Fibroblast of lung (primary cell): ENCODE results near the gene DOLPP1. TPM values are rescaled to one million over a fixed set of nuclear protein-coding genes. Genes with fewer than 3 reads are reported as not detected.

ENCODE experiments used
- DNase-seq, 2 donors: peaks; one replicate each; pipeline versions ENCODE4 v3.0.0 to v3.0.0-alpha.2; 2010; ENCODE audit warnings: low read depth in 2 of 2
- H2AFZ ChIP-seq: 2 replicates; pipeline ENCODE4 v1.5.1; 2012; ENCODE audit warnings: low read length, control low read depth, inconsistent platforms
- H3K27ac ChIP-seq: 2 replicates; pipeline ENCODE4 v1.5.1; 2011; ENCODE audit warnings: low read length, control low read depth; ENCODE audit not compliant: insufficient read depth
- H3K27me3 ChIP-seq: 2 replicates; pipeline ENCODE4 v1.5.1; 2011; ENCODE audit warnings: mild to moderate bottlenecking, low read length; ENCODE audit not compliant: control insufficient read depth, insufficient read depth
- H3K36me3 ChIP-seq: 2 replicates; pipeline ENCODE4 v1.5.1; 2011; ENCODE audit warnings: low read length; ENCODE audit not compliant: control insufficient read depth, insufficient read depth
- H3K4me1 ChIP-seq: 2 replicates; pipeline ENCODE4 v1.5.1; 2011; ENCODE audit warnings: low read length; ENCODE audit not compliant: control insufficient read depth, insufficient read depth; ENCODE audit errors: extremely low read depth
- H3K4me2 ChIP-seq: 2 replicates; pipeline ENCODE4 v1.5.1; 2011; ENCODE audit warnings: low read length, control low read depth; ENCODE audit not compliant: insufficient read depth; ENCODE audit errors: extremely low read depth
- H3K4me3 ChIP-seq, 4 experiments: fragments of 200-600 bp in 1 of 4; sonication (generic) in 1 of 4; replicated peaks in 1 of 4; 2 replicates each; pipeline ENCODE4 v1.5.1; 2011 to 2016; ENCODE audit warnings: low read length in 4 of 4, low read depth in 3 of 4, mild to moderate bottlenecking in 3 of 4, control low read depth in 2 of 4, inconsistent platforms in 1 of 4, mixed read lengths in 1 of 4; ENCODE audit not compliant: insufficient read depth in 1 of 4; ENCODE audit errors: control extremely low read depth in 1 of 4
- H3K79me2 ChIP-seq: 2 replicates; pipeline ENCODE4 v1.5.1; 2012; ENCODE audit warnings: mild to moderate bottlenecking, low read length, inconsistent platforms; ENCODE audit not compliant: control insufficient read depth, insufficient read depth
- H3K9ac ChIP-seq: 2 replicates; pipeline ENCODE4 v1.5.1; 2011; ENCODE audit warnings: mild to moderate bottlenecking, low read length, control low read depth; ENCODE audit not compliant: insufficient read depth
- H3K9me3 ChIP-seq: 2 replicates; pipeline ENCODE4 v1.5.1; 2012; ENCODE audit warnings: low read depth, low read length; ENCODE audit not compliant: control insufficient read depth, insufficient read depth
- H4K20me1 ChIP-seq: 2 replicates; pipeline ENCODE4 v1.5.1; 2011; ENCODE audit warnings: low read length; ENCODE audit not compliant: control insufficient read depth, insufficient read depth; ENCODE audit errors: extremely low read depth
- EZH2 ChIP-seq: IDR thresholded peaks from 2 replicates; pipeline ENCODE4 v1.5.1; 2012; ENCODE audit warnings: low read length, control low read depth, mild to moderate bottlenecking; ENCODE audit errors: missing control alignments
- polyA plus RNA-seq, 2 donors: library from polyadenylated mRNA; depleted of rRNA in 1 of 2; stranded (reverse) in 1 of 2; unstranded in 1 of 2; fragments of >200 nt; gene quantifications; 2 replicates each; pipeline ENCODE4 v1.2.1, GENCODE V29; 2011 to 2012; ENCODE audit warnings: missing spikeins in 1 of 2
- total RNA-seq: library from RNA; depleted of rRNA; stranded (reverse); fragments of >200 nt; gene quantifications from 2 replicates; pipeline ENCODE4 v1.2.1, GENCODE V29; 2014
- TF ChIP-seq, protein P1 (sequence below), 2 donors: IDR thresholded peaks in 1 of 2; conservative IDR thresholded peaks in 1 of 2; 1 replicate in 1 of 2; 2 replicates in 1 of 2; pipeline ENCODE4 v1.5.1; 2011 to 2012; ENCODE audit warnings: low read length in 2 of 2, control low read depth in 1 of 2, inconsistent platforms in 1 of 2, low read depth in 1 of 2, mild to moderate bottlenecking in 1 of 2

The DOLPP1 gene
- total and polyA plus RNA-seq, 2 donors (not counting 1 experiment from before 2014, with no cell fraction given) = 7.4 to 9.7 TPM

DNA sequence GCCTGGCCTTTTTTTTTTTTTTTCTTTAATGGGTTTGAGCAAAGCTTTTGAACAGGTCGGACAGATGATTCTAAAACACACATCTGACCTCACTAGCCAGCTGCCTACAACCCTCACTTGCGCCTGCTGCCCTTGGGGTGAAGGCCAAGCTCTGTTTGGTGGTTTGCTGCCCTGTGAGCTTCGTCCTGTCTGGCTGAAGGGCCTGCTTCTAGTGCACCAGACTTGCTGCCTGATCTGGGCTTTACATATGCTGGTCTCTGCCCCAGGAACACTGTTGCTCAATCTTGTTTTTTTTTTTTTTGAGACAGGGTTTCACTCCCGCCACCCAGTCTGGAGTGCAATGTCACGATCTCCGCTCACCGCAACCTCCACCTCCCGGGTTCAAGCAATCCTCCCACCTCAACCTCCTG lies 16.4 kb upstream of the DOLPP1 start:
- no peak overlapping the region for H2AFZ ChIP-seq
- peaks cover 14% of the 10 kb centered on the region for H3K36me3 ChIP-seq
- peaks cover 2% of the 10 kb centered on the region for H3K4me1 ChIP-seq
- no peak overlapping the region for H3K27ac ChIP-seq
- no peak overlapping the region for H3K4me3 ChIP-seq
- H3K4me2 ChIP-seq = no peak overlapping the region
- no peak overlapping the region for H3K9ac ChIP-seq
- no peaks in the 10 kb centered on the region for H4K20me1 ChIP-seq
- DNase-seq = no peak
- no peaks in the 10 kb centered on the region for H3K79me2 ChIP-seq
- no peak for TF ChIP-seq EZH2
- TF ChIP-seq, protein P1, sequence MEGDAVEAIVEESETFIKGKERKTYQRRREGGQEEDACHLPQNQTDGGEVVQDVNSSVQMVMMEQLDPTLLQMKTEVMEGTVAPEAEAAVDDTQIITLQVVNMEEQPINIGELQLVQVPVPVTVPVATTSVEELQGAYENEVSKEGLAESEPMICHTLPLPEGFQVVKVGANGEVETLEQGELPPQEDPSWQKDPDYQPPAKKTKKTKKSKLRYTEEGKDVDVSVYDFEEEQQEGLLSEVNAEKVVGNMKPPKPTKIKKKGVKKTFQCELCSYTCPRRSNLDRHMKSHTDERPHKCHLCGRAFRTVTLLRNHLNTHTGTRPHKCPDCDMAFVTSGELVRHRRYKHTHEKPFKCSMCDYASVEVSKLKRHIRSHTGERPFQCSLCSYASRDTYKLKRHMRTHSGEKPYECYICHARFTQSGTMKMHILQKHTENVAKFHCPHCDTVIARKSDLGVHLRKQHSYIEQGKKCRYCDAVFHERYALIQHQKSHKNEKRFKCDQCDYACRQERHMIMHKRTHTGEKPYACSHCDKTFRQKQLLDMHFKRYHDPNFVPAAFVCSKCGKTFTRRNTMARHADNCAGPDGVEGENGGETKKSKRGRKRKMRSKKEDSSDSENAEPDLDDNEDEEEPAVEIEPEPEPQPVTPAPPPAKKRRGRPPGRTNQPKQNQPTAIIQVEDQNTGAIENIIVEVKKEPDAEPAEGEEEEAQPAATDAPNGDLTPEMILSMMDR (conservative IDR thresholded peaks at IDR 0.05 in 1 of 2, IDR thresholded peaks at IDR 0.05 in 1 of 2; ENCODE audit: low read depth in 1 of 2, low read length in 2 of 2) = no peak
- no peaks in the 10 kb centered on the region for H3K9me3 ChIP-seq
- no peaks in the 10 kb centered on the region for H3K27me3 ChIP-seq

DNA sequence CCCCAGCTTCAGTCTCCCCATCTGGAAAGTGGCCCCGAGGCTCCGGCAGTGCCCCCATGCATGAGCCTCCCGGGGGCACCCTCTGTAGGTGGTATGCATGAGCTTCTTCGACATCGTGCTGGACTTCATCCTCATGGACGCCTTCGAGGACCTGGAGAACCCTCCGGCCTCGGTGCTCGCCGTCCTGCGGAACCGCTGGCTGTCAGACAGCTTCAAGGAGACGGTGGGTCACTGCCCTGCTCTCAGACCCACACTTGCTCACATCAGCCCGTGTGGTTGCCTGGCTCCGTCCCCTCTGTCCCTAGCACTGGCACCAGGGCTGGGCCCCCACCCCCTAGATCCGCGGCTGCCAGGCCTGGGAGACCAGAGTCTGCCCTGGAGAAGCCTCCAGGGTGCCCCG lies 12.8 kb upstream of the DOLPP1 start:
- no peak overlapping the region for H2AFZ ChIP-seq
- no peaks in the 10 kb centered on the region for H3K27me3 ChIP-seq
- H3K9ac ChIP-seq = no peak overlapping the region
- H4K20me1 ChIP-seq = no peaks in the 10 kb centered on the region
- no peak overlapping the region for H3K4me2 ChIP-seq
- TF ChIP-seq EZH2 = no peak
- TF ChIP-seq, protein P1 (conservative IDR thresholded peaks at IDR 0.05 in 1 of 2, IDR thresholded peaks at IDR 0.05 in 1 of 2; ENCODE audit: low read depth in 1 of 2, low read length in 2 of 2) = no peak
- H3K4me1 ChIP-seq = no peaks in the 10 kb centered on the region
- H3K4me3 ChIP-seq = no peak overlapping the region
- no peaks in the 10 kb centered on the region for H3K79me2 ChIP-seq
- DNase-seq = no peak
- H3K27ac ChIP-seq = no peak overlapping the region
- H3K36me3 ChIP-seq = peaks cover 6% of the 10 kb centered on the region
- no peaks in the 10 kb centered on the region for H3K9me3 ChIP-seq

DNA sequence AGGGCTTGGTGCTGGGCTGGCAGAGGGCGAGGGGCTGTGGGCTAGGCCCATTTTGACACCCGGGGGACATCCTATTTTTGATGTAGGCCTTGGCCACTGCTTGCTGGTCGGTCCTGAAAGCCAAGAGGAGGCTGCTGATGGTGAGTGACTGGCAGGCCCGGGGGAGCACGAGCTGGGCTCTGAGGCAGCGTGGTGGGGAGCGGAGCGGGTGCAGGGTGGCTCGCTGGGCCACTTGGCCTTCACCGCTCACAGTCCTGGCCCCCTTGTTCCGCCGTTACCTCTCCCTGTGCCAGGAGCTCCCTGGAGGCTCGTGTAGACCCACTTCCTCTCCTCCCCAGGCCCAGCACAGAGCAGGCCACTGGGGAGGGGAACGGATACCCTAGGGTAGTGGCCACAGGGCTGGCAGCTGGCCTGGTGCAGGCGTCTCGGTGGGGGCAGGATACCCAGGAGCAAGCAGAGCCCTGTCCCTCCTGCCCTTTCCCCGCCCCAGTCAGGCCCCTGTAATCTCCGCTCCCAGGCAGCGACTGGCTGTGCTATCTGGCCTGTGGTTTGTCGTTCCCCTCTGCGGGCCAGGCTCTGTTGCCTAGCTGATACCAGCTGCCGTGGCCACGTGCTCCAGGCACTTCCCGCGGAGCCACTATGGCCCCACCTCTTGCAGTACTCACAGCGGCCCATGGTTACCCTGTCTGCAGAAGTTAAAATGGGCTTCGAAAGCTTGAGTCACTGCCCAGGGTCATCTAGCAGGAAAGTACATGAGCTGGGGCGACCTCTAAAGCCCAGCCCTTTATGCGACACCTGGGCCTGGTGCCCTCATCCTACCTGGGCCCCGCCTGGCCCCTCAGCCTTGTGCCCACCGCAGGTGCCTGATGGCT lies 11.7 kb upstream of the DOLPP1 start:
- Histone ChIP-seq H3K36me3 (peaks cover 6% of the 10 kb centered on the region), H4K20me1 (no peaks in the 10 kb centered on the region), H3K27me3 (no peaks in the 10 kb centered on the region), H3K79me2 (no peaks in the 10 kb centered on the region), H3K9ac (no peak overlapping the region), H3K4me1 (no peaks in the 10 kb centered on the region), H3K27ac (no peak overlapping the region), H3K4me3 (no peak overlapping the region), H2AFZ (no peak overlapping the region), H3K4me2 (no peak overlapping the region), H3K9me3 (no peaks in the 10 kb centered on the region)
- no peak for DNase-seq
- TF ChIP-seq EZH2 = no peak
- TF ChIP-seq, protein P1 (conservative IDR thresholded peaks at IDR 0.05 in 1 of 2, IDR thresholded peaks at IDR 0.05 in 1 of 2; ENCODE audit: low read depth in 1 of 2, low read length in 2 of 2) = no peak
